ENCODE measurements around the gene FLNA.

FLNA gene

DNA sequence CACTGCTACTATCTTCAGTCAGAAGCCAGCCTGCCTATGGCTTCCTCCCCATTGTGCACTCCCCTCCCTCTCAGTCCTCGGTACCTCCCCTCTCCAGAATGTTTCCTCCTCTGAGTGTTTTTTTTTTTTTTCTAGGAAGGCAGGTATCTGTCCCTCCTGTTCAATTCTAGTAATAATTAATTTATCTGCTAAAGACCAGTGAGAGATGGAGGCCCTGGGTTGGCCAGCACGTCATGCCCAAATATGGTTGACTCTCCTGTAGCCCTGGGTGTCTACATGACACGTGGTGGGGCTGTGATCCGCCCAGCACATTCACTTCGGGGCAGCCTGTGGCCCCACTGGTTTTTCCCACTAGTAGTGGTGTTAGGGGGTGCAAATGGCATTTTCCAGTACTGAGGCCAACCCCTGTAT, 1.8 kb downstream of the FLNA start:
- no peak for DNase-seq

DNA sequence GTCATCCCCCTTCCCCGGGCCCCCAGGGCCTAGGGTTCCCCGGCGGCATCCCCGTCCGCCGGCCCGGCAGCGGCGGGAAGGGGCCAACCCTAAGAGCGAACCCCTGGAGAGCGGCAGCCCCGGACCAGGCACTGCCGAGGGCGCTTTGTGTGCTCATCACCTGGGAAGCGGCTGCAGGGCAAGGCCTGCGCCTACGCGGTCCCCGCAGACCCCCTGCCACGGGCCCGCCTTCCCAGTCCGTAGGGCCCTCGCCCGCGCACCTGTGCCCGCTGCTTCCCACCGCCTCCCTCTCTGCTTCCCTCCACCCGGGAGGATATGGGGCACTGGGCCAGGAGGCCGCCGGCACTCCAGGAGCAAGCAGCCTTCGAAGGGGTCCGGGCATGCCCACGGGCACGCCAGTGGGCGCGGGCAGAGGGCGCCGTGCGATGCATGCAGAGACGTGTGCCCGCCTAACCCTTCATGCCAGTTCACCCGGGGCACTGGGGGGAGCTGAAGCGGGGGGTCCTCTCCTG, 2.6 kb downstream of the FLNA start:
- no peak for DNase-seq

DNA sequence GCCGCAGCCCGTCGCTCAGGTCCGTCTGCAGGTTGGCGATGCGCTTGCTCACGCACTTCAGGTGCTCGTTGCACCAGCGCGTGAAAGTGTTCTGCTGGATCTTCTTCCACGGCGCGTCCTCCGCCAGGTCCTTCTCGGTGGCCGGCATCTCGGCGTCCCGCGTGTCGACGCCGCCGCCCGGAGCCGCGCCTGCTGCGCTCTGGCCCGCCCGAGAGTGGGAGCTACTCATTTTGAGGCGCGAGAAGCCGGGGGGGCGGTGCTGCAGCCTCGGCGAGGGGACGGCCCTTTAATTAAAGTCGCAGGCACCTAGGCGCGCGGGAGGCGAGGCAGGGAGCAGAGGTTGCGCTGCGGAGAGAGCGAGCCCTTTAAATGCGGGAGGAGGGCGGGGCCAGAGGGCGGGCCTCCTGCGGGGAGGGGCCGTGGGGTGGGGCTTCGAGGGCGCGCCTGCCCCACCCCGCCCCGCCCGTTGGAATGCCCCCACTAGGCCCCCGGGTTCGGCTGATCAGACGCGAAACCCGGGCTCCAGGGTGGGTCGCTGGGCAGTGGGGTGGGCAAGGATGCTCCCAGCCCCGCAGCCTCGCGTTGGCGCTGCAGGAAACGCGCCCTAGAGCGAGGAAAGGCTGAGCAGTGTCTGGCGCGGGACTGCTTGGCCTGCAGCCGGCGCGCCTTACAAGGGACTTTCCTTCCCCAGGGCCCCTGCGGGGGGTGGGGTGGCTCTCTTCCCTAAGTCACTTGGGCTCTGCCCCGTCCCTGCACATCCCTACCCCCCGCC, 3.2 kb downstream of the FLNA start:
- peak; percentile 86 for DNase-seq

DNA sequence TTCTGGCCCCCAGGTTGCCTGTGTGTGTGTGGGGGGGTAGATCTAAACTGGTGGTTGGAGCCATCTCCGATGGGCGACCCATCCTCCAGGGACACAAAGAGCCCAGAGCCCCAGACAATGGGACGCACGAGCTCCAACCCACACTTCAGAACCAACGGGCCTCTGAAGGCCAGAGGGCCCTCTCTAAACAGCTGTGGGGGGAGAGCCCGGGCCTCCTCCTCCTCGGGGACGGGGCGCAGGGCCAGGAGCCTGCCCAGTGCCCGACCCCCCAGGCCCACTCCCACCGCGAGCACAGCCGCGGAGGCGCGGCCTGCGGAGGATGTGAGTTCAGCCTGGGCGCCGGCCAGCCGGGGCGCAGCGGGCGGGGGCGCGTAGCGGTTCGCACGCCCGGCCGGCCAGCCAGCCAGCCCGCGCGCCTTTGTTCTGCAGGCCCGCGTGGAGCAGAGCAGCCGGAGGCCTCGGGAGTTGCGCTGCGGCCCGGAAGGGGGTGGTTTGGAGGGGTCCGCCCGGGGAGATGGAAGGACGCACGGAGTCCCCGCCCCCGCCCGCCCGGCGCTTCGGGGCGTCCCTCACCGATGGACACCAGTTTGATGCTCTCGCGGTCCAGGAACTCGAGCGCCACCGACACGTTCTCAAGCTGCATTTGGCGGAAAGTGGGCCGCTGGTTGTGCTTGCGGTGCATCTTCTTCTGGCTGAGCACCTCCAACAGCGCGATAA, 4.0 kb downstream of the FLNA start:
- DNase-seq = peak; percentile 44

DNA sequence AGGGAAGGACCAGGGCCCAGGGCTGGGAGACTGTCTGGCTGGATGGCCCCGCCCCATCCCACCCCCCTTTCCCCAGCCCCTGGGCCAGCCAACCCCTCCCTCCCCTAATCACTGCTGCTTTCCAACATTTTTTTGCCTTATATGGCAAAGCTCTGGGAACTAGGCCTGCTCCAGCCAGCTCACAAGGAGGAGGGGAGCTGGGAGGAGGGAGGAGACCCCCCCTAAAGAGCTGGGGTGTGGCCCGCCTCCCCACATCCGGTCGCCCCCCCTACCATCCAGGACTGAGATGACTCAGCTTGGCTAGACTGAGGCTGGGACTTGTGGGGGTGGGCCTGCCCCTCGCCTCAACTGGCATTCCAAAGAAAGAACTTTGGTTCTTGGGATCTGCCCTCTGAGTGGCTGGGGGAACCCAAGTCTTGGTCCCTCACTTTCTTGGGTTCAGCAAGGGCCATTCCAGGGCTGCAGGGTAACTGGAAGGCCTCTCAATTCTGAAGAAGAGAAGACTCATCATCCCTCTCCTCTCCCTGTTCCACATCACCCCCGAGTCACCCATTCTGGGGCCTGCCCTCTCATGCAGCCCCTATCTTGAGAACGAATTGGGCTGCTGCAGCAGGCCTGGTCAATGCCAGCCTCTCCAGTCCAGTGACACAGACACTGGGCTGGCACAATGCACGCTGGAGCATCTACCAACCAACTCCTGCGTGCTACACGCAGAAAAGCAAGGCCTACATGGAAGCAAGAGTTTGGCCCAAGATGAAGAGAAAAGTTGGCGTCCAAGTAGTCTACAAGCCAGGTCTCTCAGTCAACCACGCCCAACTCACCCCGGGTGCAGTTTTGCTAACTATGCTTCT, 4.8 kb downstream of the FLNA start:
- DNase-seq = no peak

DNA sequence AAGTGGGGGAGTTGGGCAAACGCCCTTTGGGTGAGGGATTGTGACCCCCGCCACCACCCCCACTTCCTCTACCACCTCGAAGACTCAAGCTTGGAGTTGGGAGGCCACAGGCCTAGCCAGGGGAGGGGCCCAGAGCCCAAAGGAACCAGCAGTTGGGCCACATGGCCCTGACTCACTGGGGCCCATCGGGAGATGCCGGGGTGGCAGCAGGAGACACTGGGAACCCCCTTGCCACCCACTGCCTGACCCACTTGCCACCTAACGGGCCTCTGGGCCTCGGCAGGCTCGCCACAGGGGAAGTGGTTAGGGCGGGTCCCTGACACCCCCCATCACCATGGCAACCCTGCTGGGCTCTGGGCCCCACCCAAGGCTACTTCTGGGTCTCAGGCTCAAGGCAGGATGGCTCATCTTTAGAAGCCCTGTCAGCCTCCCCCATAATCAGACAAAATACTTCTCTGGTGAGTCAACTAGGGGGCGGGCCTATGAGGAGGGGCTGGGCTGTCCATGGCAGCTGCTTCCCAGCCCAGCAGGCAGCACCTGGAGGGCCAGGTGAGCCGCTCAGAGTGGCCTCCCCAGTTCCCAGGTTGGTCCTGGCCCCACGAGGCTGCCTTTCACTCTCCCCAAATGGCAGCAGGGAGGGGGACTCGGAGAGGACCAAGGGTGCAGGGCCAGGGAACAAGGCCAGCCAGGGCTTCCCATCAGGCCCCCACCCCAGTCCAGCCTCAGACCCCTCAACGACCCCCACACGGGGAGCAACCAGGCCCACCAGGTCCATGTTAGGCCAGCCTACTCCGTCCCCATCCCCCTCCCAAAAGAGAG, 5.6 kb downstream of the FLNA start:
- no peak for DNase-seq

DNA sequence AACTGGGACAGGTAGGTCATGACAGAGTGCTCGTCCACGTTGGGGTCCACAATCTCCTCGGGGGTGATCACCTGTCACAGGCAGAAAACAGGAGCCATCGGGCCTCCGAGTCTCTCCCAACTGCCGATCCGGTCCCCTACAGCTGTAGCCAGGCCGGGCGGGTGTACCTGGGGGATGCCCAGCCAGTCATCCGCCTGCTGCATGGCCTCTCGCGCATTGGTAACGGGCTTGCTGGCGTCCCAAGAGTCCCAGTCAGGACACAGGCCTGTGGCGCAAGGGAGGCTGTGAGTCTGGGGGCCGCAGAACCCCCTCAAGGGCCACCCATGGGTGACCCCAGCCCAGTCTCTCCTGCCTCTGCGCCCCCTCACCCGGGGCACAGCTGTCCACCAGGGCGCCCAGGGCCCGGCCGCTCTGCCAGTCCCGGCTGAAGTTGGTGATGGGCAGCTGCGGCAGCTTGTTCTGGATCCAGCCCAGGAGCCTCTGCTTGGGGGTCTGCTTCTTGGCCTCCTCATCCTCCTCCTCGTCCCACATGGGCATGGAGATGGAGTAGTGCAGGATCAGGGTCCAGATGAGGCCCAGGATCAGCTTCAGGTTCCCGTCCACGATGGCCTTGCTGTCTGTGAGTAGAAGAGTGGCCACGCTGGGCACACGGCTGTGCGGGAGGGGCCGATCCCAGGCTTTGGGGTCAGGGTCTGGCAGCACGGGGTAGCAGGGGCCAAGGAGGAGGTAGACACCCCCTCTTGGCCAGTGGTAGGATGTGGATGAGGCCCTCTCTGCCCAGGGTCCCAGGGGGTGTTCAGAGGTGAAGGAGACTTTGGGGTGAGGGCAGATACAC, 6.7 kb downstream of the FLNA start:
- no peak for DNase-seq

DNA sequence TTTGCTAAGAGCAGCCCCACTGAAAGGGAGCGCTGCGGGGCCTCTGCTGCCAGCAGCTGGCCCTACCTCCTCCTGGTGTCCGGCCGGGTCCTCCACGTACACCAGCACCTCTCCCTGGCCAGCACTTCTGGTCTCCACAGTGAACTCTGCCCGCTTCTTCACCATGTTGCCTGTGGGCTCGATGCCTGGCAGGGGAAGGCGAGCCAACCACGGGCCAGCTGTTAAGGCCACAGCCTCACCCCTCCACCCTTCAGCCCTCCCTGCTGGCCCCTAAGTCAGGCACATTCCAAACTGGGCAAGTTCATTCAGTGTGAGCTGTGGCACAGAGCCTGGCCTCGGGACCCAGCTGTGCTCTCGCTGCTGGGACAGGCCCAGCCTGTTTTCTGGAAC, 7.8 kb downstream of the FLNA start:
- no peak for DNase-seq

DNA sequence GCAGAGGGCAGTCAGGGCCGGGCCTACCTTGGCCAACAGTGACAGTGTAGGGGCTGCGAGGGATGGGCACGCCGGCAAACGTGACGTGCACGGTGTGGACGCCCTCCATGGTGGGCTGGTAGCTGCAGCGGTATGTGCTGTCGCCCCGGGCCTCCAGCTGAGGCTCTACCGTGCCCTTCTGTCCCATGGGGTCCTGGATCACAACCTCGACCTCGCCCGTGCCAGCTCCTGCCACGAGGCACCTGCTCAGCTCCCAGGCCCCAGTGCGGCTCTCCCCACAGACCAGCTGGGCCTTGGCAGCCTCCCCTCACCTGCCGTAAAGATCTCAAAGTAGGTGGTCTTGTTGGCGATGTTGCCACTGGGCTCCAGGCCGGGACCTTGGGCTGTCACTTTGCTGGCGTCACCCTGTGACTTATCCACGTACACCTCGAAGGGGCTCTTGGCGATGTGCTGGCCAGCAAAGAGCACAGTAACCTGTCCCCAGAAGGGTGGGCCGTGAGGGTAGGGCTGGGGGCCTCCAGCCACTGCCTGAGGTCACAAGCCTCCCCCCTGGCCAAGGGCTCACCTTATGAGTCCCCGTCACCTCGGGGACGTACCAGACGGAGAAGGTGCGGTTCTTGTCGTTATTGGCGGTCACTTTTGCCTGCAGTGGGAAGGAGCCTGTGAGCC, 8.3 kb downstream of the FLNA start:
- DNase-seq = no peak

DNA sequence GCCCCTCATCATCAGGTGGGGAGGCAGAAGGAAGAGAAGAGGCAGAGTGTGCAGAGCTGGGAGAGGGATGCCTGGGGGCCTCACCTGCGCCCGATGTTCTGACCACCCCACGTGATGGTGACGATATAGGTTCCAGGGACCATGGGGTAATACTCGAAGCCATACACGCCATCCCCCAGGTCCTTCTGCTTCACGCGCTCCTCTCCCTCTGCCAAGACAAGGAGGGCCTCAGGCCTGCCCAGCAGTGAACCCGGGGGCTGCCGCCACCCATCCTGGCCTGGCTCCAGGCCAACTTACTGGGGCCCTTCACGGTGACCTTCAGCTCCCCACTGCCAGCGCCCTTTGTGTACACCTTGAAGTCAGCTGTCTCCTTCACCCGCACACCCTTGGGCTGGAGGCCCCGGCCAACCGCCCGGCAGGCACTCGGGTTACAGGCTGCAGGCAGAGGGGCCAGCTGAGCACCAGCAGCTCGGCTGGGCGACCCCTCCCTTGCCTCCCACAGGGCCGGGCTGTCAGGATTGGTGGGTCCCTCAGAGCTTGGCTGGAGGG, 9.3 kb downstream of the FLNA start:
- DNase-seq = no peak

DNA sequence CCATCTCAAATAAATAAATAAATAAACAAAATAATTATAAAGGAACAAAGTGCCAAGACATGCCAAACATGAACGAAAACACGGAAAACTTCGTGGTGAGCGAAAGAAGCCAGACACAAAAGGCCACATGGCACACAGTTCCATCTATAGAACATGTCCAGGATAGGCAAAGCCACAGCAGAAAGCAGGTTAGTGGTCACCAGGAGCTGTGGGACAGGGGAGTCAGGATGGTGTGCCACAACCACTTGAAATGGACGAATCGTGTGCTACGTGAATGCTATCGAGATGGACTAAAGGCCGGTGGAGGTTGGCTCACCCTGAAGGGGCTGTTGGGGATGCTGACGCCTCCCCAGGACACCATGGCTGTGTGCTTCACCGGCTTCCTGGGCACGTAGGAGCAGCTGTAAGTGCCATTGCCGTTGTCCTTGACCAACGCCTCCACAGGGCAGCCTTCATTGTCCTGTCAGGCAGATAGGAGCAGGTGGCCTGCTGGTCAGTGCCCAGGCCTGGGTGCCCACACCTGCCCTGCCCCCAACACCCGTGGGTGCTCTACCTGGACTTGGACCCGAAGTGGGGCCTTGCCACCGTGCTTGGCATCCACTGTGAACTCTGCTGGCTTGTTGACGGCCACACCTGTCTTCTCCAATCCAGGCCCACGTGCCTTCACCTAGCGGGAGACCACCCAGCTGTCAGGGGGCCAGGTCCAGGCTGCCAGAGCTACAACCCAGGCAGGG, 10.6 kb downstream of the FLNA start:
- no peak for DNase-seq

DNA sequence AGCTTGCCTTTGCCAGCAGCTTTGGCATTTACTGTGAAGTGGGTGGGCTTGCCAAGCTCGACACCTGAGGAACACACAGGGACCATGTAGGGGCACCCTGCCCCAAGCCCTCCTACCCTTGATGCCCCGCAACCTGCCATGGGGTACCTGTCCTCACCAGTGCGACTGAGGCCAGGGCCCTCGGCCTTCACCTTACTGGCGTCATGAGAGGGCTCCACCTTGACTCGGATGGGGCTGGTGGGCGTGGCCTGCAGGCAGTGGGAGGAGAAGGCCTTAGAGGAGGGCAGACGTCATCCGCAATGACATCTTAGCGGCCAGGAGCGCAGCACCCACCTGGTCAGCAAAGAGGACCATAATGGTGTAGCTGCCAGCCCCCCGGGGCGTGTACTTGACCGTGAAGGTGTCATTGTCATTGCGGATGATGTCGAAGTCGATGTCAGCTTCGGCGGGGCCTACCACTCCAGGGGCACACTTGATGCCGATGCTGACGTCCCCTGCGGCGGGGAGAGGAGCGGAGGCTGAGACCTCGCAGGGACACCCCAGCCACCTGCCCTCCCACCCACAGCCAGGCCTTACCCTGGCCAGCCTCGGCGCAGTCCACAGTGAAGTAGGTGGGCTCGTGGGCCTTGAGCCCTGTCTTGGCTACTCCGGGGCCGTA, 12.2 kb downstream of the FLNA start:
- DNase-seq = no peak

DNA sequence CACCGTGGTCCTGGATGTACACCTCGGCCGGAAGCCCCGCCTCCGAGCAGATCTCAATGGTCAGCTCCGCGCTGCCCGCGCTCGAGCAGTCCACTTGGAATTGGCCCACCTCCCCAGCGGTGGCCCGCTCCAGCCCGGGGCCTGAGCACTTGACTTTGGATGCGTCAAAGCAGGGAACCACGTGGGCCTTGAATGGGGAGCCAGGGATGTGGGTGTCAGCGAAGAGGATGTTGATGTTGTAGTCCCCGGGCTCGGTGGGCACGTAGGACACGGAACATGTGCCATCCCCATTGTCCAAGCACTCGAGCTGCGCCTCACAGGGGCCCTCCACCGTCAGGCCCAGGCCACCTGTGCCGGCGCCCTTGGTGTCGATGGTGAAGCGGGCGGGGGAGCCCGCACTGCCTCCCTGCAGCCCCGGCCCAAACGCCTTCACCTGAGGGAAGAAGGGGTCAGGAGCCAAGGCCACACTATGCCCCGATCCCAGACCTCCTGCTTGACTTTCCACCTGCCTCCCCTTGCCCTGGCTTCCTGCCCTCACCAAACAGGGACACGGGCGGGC, 14.2 kb downstream of the FLNA start:
- no peak for DNase-seq

DNA sequence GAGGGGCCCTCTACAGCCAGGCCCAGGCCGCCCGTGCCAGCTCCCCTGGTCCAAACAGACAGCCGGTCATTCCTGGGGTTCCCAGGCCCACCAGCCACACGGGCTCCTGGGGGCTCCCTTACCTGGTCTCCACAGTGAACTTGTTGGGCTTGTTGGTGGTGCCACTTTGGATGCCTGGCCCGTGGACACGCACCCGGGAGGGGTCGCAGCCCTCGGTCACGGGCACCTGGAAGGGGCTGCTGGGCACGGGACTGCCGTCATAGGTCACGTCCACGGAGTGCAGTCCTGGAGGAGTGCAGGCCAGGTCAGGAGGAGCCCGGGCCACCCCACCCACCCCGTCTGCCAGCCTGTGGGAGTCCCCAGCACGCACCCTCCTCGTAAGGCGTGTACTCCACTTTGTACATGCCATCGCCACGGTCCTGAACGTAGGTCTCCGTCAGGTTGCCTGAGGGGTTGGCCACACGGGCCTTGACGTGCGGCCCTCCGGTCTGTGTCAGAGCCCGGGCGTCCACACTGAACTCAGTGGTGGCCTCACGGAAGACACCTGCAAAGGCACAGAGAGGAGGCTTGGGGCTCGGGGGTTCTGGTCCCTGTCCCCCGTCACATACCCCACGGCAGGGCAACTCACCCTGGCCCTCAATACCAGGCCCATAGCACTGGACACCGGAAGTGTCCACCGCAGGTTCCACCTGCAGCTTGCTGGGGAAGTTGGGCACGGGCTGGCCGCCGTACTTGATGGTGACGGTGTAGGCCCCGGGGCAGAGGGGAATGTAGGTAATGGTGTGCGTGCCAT, 14.9 kb downstream of the FLNA start:
- DNase-seq = no peak

DNA sequence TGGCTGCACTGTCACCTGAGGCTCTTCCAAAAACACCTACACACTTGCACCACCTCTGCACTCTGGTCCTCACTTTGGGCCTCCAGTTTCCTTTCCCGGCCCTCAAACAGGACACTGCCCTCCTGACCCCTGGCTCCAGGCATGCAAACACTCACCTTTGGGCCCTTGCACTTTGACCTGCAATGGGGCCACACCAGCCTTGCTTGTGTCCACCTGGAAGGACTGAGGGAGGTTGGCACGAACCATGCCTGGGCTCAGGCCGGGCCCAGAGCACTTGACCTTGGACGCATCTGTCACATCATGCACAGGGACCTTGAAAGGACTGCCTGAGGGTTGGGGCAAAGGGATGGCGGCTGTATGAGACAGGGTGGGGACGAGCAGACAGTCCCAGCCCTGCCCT, 15.6 kb downstream of the FLNA start:
- DNase-seq = no peak

DNA sequence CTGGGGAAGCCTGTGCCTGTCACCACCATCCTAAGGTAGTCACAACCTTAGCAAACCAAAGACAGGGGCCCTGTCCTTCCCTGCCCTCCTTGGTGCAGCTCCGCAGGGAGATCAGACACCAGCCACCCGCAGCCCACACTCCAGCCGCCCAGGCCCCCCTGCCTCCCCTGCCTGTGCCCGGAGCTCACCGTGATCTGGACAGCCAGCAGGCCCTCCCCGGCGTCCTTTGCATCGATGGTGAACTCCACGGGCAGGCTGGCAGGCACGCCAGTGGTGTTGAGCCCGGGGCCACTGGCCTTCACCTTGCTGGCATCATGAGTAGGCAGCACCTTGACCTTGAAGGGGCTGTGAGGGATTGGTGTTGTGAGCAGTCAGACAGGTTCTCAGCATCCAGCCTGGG, 16.4 kb downstream of the FLNA start:
- no peak for DNase-seq

DNA sequence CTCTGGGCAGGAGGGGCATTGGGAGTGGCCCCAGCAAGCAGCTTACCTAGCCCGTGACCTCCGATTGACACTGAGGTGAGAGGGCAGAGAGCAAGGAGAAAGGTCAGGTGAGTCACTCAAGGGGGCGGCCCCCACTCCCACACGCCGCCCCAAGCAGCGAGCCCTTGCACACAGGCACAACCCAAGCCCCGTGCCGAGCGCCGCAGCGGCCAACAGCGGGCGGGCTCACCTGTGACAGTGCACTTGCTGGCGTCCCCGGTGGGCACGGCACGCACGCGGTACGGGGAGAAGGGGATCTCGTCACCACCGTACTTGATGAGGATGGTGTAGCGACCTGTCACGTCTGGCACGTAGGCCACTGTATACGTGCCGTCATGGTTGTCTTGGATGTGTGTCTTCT, 17.2 kb downstream of the FLNA start:
- no peak for DNase-seq

DNA sequence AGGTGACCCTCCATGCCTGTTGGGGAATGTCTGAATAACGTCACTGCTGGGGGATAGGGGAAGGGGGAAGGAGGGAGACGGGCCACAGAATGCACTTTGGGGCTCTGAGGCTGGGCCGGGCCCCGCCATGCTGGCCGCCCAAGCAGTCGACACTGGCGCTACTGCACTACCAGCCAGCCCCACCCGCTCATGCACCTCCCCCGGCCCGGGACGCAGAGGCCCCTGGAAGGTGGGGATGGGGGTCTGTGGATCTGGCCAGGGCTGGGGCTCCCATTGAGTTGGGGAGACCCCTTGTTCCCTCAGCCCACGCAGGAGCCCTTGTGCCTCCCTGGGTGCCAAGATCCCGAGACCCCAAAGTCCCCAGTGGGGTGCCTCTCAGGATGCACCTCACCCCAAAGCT, 17.8 kb downstream of the FLNA start:
- no peak for DNase-seq

All from NCI-H1092 treated with DMSO at 0.1 percent for 48 hours (cell line).